ENCODE measurements around the gene SH3GL1. TPM values are rescaled to one million over a fixed set of nuclear protein-coding genes. Genes with fewer than 3 reads are reported as not detected.

Gene SH3GL1
- total RNA-seq, 1 donor: 83.2 TPM

DNA sequence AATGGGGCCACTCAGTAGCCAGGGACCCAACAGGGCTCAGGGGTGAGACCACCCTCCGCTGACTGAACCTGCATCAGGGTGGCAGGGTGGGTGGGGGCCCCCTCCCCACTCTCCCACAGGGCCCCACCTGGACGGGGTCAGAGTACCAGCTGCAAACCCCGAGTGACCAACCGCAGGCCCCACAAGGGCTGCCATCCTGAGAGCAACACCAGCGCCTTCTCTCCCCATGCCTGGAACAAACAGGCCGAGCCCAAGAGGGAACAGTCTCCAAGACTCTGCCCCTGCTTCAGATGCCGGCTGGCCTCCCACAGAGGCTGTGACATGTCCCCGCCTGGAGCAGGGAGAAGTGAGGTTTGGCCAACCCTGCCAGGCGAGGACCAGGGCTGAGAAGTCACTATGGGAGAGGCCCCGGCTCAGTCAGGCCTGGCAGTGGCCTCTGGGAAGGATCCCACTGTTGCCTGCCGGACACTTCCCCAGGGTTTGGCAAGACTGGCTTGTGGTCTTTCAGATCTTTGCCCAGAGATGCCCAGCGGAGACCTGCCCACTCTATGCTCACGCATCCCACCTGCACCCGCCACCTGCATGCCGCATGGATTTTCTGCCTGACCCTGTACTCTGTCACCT, 29.8 kb downstream of the SH3GL1 start:
- peaks cover 12% of the 10 kb centered on the region for H3K36me3 ChIP-seq (ENCODE audit: insufficient read depth, low read length)
- DNase-seq (ENCODE audit: insufficient read length, low spot score, missing footprints): peak; percentile 51
- no peak overlapping the region for H3K4me3 ChIP-seq (ENCODE audit: insufficient read depth, low read length)
- peaks cover 93% of the 10 kb centered on the region for H3K79me2 ChIP-seq (ENCODE audit: insufficient read depth, low read length)
- H2AFZ ChIP-seq (ENCODE audit: low read length): no peak overlapping the region
- H3K27ac ChIP-seq (ENCODE audit: low read depth, low read length): peak overlapping the region; percentile 56
- H4K20me1 ChIP-seq (ENCODE audit: insufficient read depth, low read length): peaks cover 76% of the 10 kb centered on the region
- TF ChIP-seq, protein P1, sequence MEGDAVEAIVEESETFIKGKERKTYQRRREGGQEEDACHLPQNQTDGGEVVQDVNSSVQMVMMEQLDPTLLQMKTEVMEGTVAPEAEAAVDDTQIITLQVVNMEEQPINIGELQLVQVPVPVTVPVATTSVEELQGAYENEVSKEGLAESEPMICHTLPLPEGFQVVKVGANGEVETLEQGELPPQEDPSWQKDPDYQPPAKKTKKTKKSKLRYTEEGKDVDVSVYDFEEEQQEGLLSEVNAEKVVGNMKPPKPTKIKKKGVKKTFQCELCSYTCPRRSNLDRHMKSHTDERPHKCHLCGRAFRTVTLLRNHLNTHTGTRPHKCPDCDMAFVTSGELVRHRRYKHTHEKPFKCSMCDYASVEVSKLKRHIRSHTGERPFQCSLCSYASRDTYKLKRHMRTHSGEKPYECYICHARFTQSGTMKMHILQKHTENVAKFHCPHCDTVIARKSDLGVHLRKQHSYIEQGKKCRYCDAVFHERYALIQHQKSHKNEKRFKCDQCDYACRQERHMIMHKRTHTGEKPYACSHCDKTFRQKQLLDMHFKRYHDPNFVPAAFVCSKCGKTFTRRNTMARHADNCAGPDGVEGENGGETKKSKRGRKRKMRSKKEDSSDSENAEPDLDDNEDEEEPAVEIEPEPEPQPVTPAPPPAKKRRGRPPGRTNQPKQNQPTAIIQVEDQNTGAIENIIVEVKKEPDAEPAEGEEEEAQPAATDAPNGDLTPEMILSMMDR (IDR thresholded peaks at IDR 0.05; ENCODE audit: extremely low read depth, low read depth, low read length): no peak
- H3K9me3 ChIP-seq (ENCODE audit: low read depth, low read length): no peaks in the 10 kb centered on the region
- peak overlapping the region; percentile 43 for H3K4me2 ChIP-seq (ENCODE audit: insufficient read depth, low read length)
- H3K4me1 ChIP-seq (ENCODE audit: insufficient read depth, low read length): peaks cover 61% of the 10 kb centered on the region
- no peaks in the 10 kb centered on the region for H3K27me3 ChIP-seq (ENCODE audit: insufficient read depth, low read length)

DNA sequence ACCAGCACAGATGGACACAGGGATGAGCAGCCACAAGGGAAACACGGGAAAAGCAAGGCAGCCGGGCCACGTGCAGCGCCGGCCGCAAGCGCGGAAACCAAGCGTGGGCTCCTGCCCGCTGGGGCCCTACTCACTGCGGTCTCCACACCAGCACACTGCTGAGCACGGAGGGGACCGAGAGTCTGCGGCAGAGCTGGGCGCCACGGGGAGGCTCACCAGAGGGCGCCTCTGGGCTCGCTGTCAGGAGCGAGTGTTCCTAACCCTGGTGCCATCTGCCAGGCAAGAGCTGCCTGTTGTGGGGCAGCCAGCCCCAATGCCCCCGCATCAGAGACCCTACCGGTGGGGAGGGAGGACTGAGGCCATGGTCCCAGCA, 30.5 kb downstream of the SH3GL1 start:
- Histone ChIP-seq H3K9me3 (ENCODE audit: low read depth, low read length) (no peaks in the 10 kb centered on the region), H3K27ac (ENCODE audit: low read depth, low read length) (peak overlapping the region; percentile 65), H3K27me3 (ENCODE audit: insufficient read depth, low read length) (no peaks in the 10 kb centered on the region), H3K4me1 (ENCODE audit: insufficient read depth, low read length) (peaks cover 55% of the 10 kb centered on the region), H3K79me2 (ENCODE audit: insufficient read depth, low read length) (peaks cover 93% of the 10 kb centered on the region), H3K4me2 (ENCODE audit: insufficient read depth, low read length) (peak overlapping the region; percentile 43), H3K4me3 (ENCODE audit: insufficient read depth, low read length) (no peak overlapping the region), H3K36me3 (ENCODE audit: insufficient read depth, low read length) (peaks cover 18% of the 10 kb centered on the region), H2AFZ (ENCODE audit: low read length) (no peak overlapping the region), H4K20me1 (ENCODE audit: insufficient read depth, low read length) (peaks cover 75% of the 10 kb centered on the region)
- TF ChIP-seq, protein P1 (IDR thresholded peaks at IDR 0.05; ENCODE audit: extremely low read depth, low read depth, low read length): peak; percentile 51
- DNase-seq (ENCODE audit: insufficient read length, low spot score, missing footprints): peak; percentile 95

DNA sequence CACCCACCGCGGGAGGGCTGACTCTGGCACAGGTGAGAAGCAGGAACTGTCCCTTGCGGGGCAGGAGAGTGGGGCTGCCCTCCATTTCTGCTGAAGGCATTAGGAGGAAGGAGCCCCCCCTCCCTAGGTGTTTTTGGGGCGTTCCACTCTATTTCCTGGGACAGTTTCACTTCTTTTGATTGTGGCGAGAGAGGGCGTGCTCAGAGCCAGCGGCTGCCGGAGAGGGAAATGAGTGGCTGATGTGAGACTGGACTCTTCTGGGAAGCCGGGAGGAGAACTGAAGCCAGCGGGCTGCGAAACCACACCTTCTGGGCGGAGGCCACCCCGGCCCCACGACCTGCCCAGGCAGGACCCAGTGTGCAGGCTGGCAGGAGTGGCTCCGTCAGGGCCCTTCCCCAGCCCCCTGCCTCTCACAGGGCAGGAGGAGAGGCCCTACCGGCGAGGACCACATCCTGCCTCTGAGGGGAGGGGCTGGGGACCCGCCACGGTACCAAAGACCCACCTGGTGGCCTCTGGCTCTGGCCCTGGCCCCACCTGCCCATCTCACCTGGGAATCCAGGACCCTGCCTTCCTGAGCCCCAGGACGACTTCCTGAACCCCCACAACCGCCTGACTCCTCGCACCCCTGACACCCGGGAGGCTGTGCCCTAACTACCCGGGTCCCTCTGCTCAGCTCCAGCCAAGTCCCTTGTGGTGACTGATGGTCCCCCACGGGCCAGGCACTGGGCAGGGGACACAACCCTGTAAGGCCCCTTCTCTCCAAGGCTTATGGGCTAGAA, 31.0 kb downstream of the SH3GL1 start:
- no peak overlapping the region for H3K4me3 ChIP-seq (ENCODE audit: insufficient read depth, low read length)
- H3K9me3 ChIP-seq (ENCODE audit: low read depth, low read length): no peaks in the 10 kb centered on the region
- peaks cover 70% of the 10 kb centered on the region for H4K20me1 ChIP-seq (ENCODE audit: insufficient read depth, low read length)
- H3K4me2 ChIP-seq (ENCODE audit: insufficient read depth, low read length): peak overlapping the region; percentile 43
- peak; percentile 79 for DNase-seq (ENCODE audit: insufficient read length, low spot score, missing footprints)
- peaks cover 91% of the 10 kb centered on the region for H3K79me2 ChIP-seq (ENCODE audit: insufficient read depth, low read length)
- peaks cover 49% of the 10 kb centered on the region for H3K4me1 ChIP-seq (ENCODE audit: insufficient read depth, low read length)
- H3K27ac ChIP-seq (ENCODE audit: low read depth, low read length): peak overlapping the region; percentile 65
- TF ChIP-seq, protein P1 (IDR thresholded peaks at IDR 0.05; ENCODE audit: extremely low read depth, low read depth, low read length): no peak
- no peaks in the 10 kb centered on the region for H3K27me3 ChIP-seq (ENCODE audit: insufficient read depth, low read length)
- no peak overlapping the region for H2AFZ ChIP-seq (ENCODE audit: low read length)
- peaks cover 18% of the 10 kb centered on the region for H3K36me3 ChIP-seq (ENCODE audit: insufficient read depth, low read length)

DNA sequence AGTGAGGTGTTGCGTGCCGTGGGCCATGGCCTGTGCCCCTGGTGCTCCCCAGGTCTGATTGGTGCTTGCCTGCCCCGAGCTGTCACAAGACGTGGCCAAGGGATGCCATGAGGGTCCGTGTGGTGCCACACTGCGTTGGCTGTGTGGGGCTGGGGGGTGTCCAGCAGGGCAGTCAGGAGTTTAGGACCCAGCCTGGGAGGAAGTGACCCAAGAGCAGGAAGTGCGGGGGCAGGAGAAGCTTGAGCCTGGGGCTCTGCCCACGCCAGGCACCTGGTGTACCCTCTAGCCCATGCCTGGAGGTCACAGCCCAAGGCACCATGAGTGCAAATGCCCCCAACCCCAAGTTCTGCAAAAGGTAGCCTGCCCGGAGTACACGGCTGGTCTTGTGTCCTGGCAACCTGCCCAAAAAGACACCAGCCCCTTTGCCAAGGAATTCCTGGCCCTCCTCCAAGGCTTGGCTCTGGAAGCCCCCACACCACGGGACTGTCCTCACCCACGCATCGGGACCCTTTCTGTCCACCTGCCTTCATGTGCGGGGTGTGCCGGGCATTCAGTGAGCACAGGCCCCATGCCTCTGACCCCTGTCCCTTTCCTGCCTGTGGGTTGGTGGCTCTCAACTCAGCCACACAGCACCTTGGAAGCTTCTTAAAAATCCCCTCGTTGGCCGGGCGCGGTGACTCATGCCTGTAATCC, 32.1 kb downstream of the SH3GL1 start:
- H2AFZ ChIP-seq (ENCODE audit: low read length): no peak overlapping the region
- H3K36me3 ChIP-seq (ENCODE audit: insufficient read depth, low read length): peaks cover 27% of the 10 kb centered on the region
- peak overlapping the region; percentile 51 for H3K27ac ChIP-seq (ENCODE audit: low read depth, low read length)
- H4K20me1 ChIP-seq (ENCODE audit: insufficient read depth, low read length): peaks cover 70% of the 10 kb centered on the region
- H3K27me3 ChIP-seq (ENCODE audit: insufficient read depth, low read length): no peaks in the 10 kb centered on the region
- H3K9me3 ChIP-seq (ENCODE audit: low read depth, low read length): no peaks in the 10 kb centered on the region
- peaks cover 39% of the 10 kb centered on the region for H3K4me1 ChIP-seq (ENCODE audit: insufficient read depth, low read length)
- peaks cover 82% of the 10 kb centered on the region for H3K79me2 ChIP-seq (ENCODE audit: insufficient read depth, low read length)
- no peak overlapping the region for H3K4me2 ChIP-seq (ENCODE audit: insufficient read depth, low read length)
- no peak overlapping the region for H3K4me3 ChIP-seq (ENCODE audit: insufficient read depth, low read length)
- peak; percentile 67 for DNase-seq (ENCODE audit: insufficient read length, low spot score, missing footprints)
- TF ChIP-seq, protein P1 (IDR thresholded peaks at IDR 0.05; ENCODE audit: extremely low read depth, low read depth, low read length): no peak
